ENCODE data around the gene EIF4G1. TPM values are rescaled to one million over a fixed set of nuclear protein-coding genes. Genes with fewer than 3 reads are reported as not detected.
A peak's percentile ranks its signal among the peaks of the same experiment; 100 is the strongest.

The EIF4G1 gene
- polyA plus RNA-seq, 1 donor from 2014 or later = 66.9 TPM

GRCh38 chr3:184335291-184335660, 20.9 kb downstream of the EIF4G1 start:
- peak overlapping the region; percentile 98 for H3K9ac ChIP-seq (ENCODE audit: low read length)
- H3K27me3 ChIP-seq (ENCODE audit: insufficient read depth, low read depth, low read length) = no peaks in the 10 kb centered on the region

GRCh38 chr3:184335661-184336546, 21.5 kb downstream of the EIF4G1 start:
- Histone ChIP-seq H3K4me3 (ENCODE audit: low read length) (peak overlapping the region; percentile 95), H4K20me1 (ENCODE audit: insufficient read depth) (no peaks in the 10 kb centered on the region), H2AFZ (ENCODE audit: low read depth, low read length) (peak overlapping the region; percentile 60), H3K27me3 (ENCODE audit: insufficient read depth, low read depth, low read length) (no peaks in the 10 kb centered on the region), H3K36me3 (ENCODE audit: insufficient read depth, low read length) (no peaks in the 10 kb centered on the region), H3K27ac (ENCODE audit: low read length) (peak overlapping the region; percentile 99), H3K9me2 (ENCODE audit: insufficient read depth, low read length) (no peaks in the 10 kb centered on the region), H3K4me2 (ENCODE audit: low read length) (peak overlapping the region; percentile 94), H3K79me2 (replicated peaks; ENCODE audit: insufficient read depth, low read length) (peaks cover 31% of the 10 kb centered on the region), H3F3A (ENCODE audit: insufficient read depth, low read length, poor library complexity, severe bottlenecking) (peaks cover 10% of the 10 kb centered on the region), H3K9me3 (ENCODE audit: low read length) (no peaks in the 10 kb centered on the region), H3K9ac (ENCODE audit: low read length) (peak overlapping the region; percentile 98)
- TF ChIP-seq MXI1 (conservative IDR thresholded peaks at IDR 0.05; ENCODE audit: poor library complexity, severe bottlenecking) (peak; percentile 33), RAD21 (conservative IDR thresholded peaks at IDR 0.05) (peak; percentile 34), TAF1 (IDR thresholded peaks at IDR 0.05; ENCODE audit: low read depth) (peak; percentile 50), SMC3 (conservative IDR thresholded peaks at IDR 0.05; ENCODE audit: poor library complexity) (peak; percentile 27), REST (IDR thresholded peaks at IDR 0.05; ENCODE audit: borderline replicate concordance) (peak; percentile 13), EZH2 (IDR thresholded peaks at IDR 0.05; ENCODE audit: borderline replicate concordance, insufficient read depth, low read length, poor library complexity, severe bottlenecking) (no peak)

More at GRCh38 chr3:184335291-184335660, 20.9 kb downstream of the EIF4G1 start:
- no peak for TF ChIP-seq RAD21 (conservative IDR thresholded peaks at IDR 0.05)
- no peak for TF ChIP-seq CTCF (IDR thresholded peaks at IDR 0.05; ENCODE audit: poor library complexity, severe bottlenecking)
- no peak for TF ChIP-seq SMC3 (conservative IDR thresholded peaks at IDR 0.05; ENCODE audit: poor library complexity)
- TF ChIP-seq REST (IDR thresholded peaks at IDR 0.05; ENCODE audit: borderline replicate concordance) = no peak
- TF ChIP-seq EP300 (conservative IDR thresholded peaks at IDR 0.05; ENCODE audit: poor library complexity, severe bottlenecking) = no peak
- TF ChIP-seq POLR2AphosphoS5 (IDR thresholded peaks at IDR 0.05) = no peak
- H3K4me3 ChIP-seq (ENCODE audit: low read length) = peak overlapping the region; percentile 95
- no peaks in the 10 kb centered on the region for H3K36me3 ChIP-seq (ENCODE audit: insufficient read depth, low read length)
- H2AFZ ChIP-seq (ENCODE audit: low read depth, low read length) = peak overlapping the region; percentile 45
- no peaks in the 10 kb centered on the region for H3K9me2 ChIP-seq (ENCODE audit: insufficient read depth, low read length)
- no peaks in the 10 kb centered on the region for H4K20me1 ChIP-seq (ENCODE audit: insufficient read depth)
- peak overlapping the region; percentile 99 for H3K27ac ChIP-seq (ENCODE audit: low read length)
- H3F3A ChIP-seq (ENCODE audit: insufficient read depth, low read length, poor library complexity, severe bottlenecking) = peaks cover 10% of the 10 kb centered on the region
- H3K79me2 ChIP-seq (replicated peaks; ENCODE audit: insufficient read depth, low read length) = peaks cover 26% of the 10 kb centered on the region
- H3K9me3 ChIP-seq (ENCODE audit: low read length) = no peaks in the 10 kb centered on the region
- H3K4me2 ChIP-seq (ENCODE audit: low read length) = peak overlapping the region; percentile 60

All from neural cell (in vitro differentiated cells).